Natural killer cell treated with Interleukin-12 subunit alpha and Interleukin-12 subunit beta and Interleukin-15 and Interleukin-18, amount 100 ng/mL, for 72 hours (primary cell): ENCODE data around the gene MAGED2. TPM values are rescaled to one million over a fixed set of nuclear protein-coding genes. Genes with fewer than 3 reads are reported as not detected.

ENCODE experiments used
- ATAC-seq, 2 donors: fragments of 150-1000 bp; cut with Tn5 transposase in 1 of 2; sonication (Bioruptor Pico), chemical (Tn5 transposase) in 1 of 2; 2 replicates each; pipeline ENCODE4 v1.10.0; 2021
- DNase-seq: peaks from one replicate; pipeline ENCODE4 v3.0.0; 2022; ENCODE audit warnings: low spot score
- H3K27ac Mint-ChIP-seq, 2 donors: 1 replicate in 1 of 2; 2 replicates in 1 of 2; pipeline ENCODE4 v1.8.0; 2022; ENCODE audit warnings: mixed read lengths in 2 of 2, mild to moderate bottlenecking in 1 of 2, moderate library complexity in 1 of 2
- H3K27me3 Mint-ChIP-seq, 2 donors: 1 replicate in 1 of 2; 2 replicates in 1 of 2; pipeline ENCODE4 v1.8.0; 2022; ENCODE audit warnings: mixed read lengths in 2 of 2
- H3K36me3 Mint-ChIP-seq: one replicate; pipeline ENCODE4 v1.8.0; 2022; ENCODE audit warnings: mixed read lengths
- H3K4me1 Mint-ChIP-seq, 2 donors: 1 replicate in 1 of 2; 2 replicates in 1 of 2; pipeline ENCODE4 v1.8.0; 2022; ENCODE audit warnings: low read depth in 2 of 2, mixed read lengths in 2 of 2, mild to moderate bottlenecking in 1 of 2
- H3K4me3 Mint-ChIP-seq: one replicate; pipeline ENCODE4 v1.8.0; 2022; ENCODE audit warnings: mixed read lengths
- H3K9me3 Mint-ChIP-seq: 2 replicates; pipeline ENCODE4 v1.8.0; 2022; ENCODE audit warnings: mixed read lengths
- total RNA-seq, 2 donors: library from RNA; stranded (reverse); gene quantifications; one replicate each; pipeline ENCODE4 v1.2.3, GENCODE V29; 2022

MAGED2 gene
- total RNA-seq, 2 donors from 2014 or later = 25.0 to 40.5 TPM

DNA sequence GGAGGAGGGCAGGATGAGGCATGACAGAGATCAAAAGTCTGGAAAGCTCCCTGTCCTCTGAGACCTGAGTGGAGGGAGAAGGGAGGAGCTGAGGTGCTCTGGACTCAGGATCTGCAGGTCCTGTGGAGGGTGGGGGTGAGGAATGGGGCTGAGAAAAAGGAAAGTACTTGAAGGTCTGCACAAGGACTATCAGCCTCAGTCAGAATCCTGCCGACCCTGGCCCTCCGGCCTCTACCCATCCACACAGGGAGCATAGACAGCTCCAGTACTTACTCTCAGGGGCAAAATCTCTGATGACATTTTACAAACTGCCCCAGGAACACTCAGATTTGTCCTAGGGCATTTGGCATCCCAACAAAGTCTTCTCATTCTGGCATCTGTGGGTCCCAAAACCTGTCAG, 8.5 kb upstream of the MAGED2 start:
- ATAC-seq (no peak), DNase-seq (no peak)
- Mint-ChIP-seq H3K27ac (no peak overlapping the region), H3K4me3 (no peak overlapping the region), H3K4me1 (no peaks in the 10 kb centered on the region), H3K9me3 (no peaks in the 10 kb centered on the region), H3K36me3 (no peaks in the 10 kb centered on the region), H3K27me3 (peaks cover 0 to 20% of the 10 kb centered on the region in 2 donors)

GRCh38 chrX:54808109-54808604, 612 bp downstream of the MAGED2 start:
- Mint-ChIP-seq H3K27me3 (peaks cover 0 to 7% of the 10 kb centered on the region in 2 donors), H3K36me3 (no peaks in the 10 kb centered on the region), H3K4me1 (peaks cover 17 to 19% of the 10 kb centered on the region in 2 donors), H3K27ac (peak overlapping the region; percentile 85 to 91), H3K9me3 (no peaks in the 10 kb centered on the region), H3K4me3 (peak overlapping the region; percentile 93)
- ATAC-seq (peak; percentile 61 to 62), DNase-seq (no peak)

GRCh38 chrX:54808605-54809483, 1.3 kb downstream of the MAGED2 start:
- Mint-ChIP-seq H3K27me3 (peaks cover 0 to 7% of the 10 kb centered on the region in 2 donors), H3K4me3 (peak overlapping the region; percentile 93), H3K9me3 (no peaks in the 10 kb centered on the region), H3K4me1 (peaks cover 17 to 19% of the 10 kb centered on the region in 2 donors), H3K36me3 (no peaks in the 10 kb centered on the region), H3K27ac (peak overlapping the region; percentile 85 to 91)
- DNase-seq (peak; percentile 94), ATAC-seq (peak; percentile 93 to 94)

GRCh38 chrX:54810532-54810931, 3.0 kb downstream of the MAGED2 start:
- Mint-ChIP-seq H3K9me3 (no peaks in the 10 kb centered on the region), H3K36me3 (no peaks in the 10 kb centered on the region), H3K4me1 (peaks cover 17 to 19% of the 10 kb centered on the region in 2 donors), H3K27ac (no peak overlapping the region), H3K4me3 (no peak overlapping the region), H3K27me3 (peaks cover 0 to 4% of the 10 kb centered on the region in 2 donors)
- no peak for ATAC-seq
- DNase-seq = no peak

DNA sequence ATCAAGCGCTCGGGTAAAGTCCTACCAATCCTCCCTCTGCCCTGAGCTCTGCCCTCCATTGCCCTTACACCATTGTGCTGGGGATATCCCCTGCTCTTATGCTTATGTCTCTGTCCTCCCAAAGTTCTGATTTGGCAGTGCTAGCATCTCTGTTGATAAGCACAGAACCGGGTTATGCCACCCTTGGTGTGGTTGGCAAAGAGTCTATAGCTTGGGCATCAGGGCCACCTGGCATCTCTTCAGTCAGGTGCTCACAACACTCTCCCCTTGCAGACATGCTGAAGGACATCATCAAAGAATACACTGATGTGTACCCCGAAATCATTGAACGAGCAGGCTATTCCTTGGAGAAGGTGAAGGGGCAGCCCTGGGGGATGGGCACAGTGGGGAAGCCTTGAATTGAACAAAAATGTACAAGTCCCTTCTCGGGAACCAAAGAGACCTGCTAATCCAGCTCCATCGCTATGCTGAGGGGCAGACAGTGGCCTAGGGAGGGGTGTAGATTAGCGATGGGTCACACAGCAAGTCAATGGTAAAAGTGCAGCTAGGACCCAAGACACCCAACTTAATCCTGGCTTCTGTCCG, 3.8 kb downstream of the MAGED2 start:
- H3K9me3 Mint-ChIP-seq = no peaks in the 10 kb centered on the region
- peaks cover 5% of the 10 kb centered on the region for H3K36me3 Mint-ChIP-seq
- no peak overlapping the region for H3K27ac Mint-ChIP-seq
- no peaks in the 10 kb centered on the region for H3K27me3 Mint-ChIP-seq
- H3K4me3 Mint-ChIP-seq = peak overlapping the region; percentile 32
- H3K4me1 Mint-ChIP-seq = peaks cover 17 to 19% of the 10 kb centered on the region in 2 donors
- DNase-seq (no peak), ATAC-seq (no peak)

DNA sequence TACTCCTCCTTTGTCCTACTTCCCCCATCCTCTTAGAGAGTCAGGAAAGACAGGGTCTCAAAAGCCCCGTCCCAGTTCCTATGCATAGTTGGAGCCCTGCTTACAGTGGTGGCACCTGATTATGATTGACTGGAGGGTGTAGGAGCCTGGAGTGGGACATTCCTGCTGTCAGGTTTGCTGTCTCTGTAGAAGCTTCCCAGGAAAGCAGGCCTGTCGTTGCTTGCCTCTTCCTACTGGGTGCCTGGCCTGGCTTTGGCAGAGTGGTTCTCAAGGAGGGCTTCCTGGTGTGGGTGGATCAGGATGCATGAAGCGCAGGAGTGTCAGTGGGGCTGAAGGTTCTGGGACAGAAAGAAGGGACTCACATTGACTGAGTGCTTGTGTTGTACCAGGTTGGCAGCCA, 4.8 kb downstream of the MAGED2 start:
- H3K27ac Mint-ChIP-seq = no peak overlapping the region
- H3K27me3 Mint-ChIP-seq = no peaks in the 10 kb centered on the region
- H3K36me3 Mint-ChIP-seq = peaks cover 5% of the 10 kb centered on the region
- no peak for DNase-seq
- no peaks in the 10 kb centered on the region for H3K9me3 Mint-ChIP-seq
- no peak overlapping the region for H3K4me3 Mint-ChIP-seq
- no peak for ATAC-seq
- peaks cover 15 to 17% of the 10 kb centered on the region in 2 donors for H3K4me1 Mint-ChIP-seq

DNA sequence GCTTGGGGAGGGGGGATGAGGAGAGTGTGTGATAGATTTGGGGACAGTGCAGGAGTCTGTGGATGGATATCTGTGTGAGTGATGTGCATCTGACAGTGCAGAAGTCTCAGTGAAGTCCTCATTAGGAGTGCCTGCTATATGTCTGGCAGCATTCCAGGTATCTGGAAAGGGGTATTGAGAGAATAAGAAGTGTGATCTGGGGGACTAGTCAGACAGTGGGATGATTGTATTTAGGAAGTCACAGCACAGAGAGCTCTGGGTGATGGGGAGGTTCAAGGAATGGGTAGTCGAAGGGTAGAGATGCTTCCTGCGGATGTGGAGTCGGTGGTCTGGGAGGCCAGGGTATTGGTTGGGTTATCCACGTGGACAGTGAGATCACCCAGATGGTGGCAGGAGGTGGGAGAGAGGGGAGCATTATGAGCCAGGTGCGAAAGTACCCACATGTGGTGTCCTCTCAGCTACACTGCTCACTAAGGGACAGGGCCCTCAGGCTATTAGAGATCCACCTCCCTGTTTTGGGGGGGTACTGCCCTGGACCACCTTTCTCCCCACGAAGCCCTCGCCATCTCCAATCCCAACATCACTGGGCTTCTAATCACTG, 9.8 kb downstream of the MAGED2 start:
- DNase-seq (no peak), ATAC-seq (no peak)
- Mint-ChIP-seq H3K36me3 (peaks cover 5% of the 10 kb centered on the region), H3K4me1 (peaks cover 0 to 4% of the 10 kb centered on the region in 2 donors), H3K4me3 (no peak overlapping the region), H3K9me3 (no peaks in the 10 kb centered on the region), H3K27me3 (peaks cover 0 to 1% of the 10 kb centered on the region in 2 donors), H3K27ac (no peak overlapping the region)

DNA sequence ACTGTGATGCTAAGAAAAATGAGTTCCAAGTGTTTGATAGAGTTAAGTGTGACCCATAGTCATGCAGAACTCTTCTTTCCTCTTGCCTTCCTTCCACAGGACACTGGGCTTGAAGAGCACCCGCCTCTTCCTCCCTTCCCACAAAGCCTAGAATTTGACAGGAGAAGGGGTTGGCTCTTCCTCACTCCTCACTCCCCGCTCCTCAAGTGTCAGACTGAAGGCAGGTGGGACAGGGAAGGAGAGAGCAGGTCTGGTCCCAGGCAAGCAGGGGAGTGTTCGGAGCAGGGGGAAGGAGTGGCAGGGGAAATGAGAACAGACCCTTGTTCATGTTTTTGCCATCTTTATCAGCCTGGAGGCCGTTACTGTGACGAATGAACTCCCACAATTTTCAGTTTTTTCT, 10.7 kb downstream of the MAGED2 start:
- peaks cover 0 to 6% of the 10 kb centered on the region in 2 donors for H3K27me3 Mint-ChIP-seq
- H3K9me3 Mint-ChIP-seq = no peaks in the 10 kb centered on the region
- H3K36me3 Mint-ChIP-seq = peaks cover 5% of the 10 kb centered on the region
- no peak overlapping the region for H3K27ac Mint-ChIP-seq
- no peak overlapping the region for H3K4me3 Mint-ChIP-seq
- ATAC-seq = no peak
- DNase-seq = no peak
- peaks cover 0 to 4% of the 10 kb centered on the region in 2 donors for H3K4me1 Mint-ChIP-seq

- Mint-ChIP-seq H3K9me3 (no peaks in the 10 kb centered on the region), H3K36me3 (peaks cover 5% of the 10 kb centered on the region), H3K4me1 (peaks cover 0 to 4% of the 10 kb centered on the region in 2 donors), H3K27ac (no peak overlapping the region), H3K4me3 (no peak overlapping the region), H3K27me3 (peaks cover 0 to 6% of the 10 kb centered on the region in 2 donors)
- DNase-seq = no peak
- ATAC-seq = no peak
Measured at GRCh38 chrX:54819201-54819600, 11.7 kb downstream of the MAGED2 start.

GRCh38 chrX:54820737-54821136, 13.2 kb downstream of the MAGED2 start:
- no peak for DNase-seq
- H3K36me3 Mint-ChIP-seq = peaks cover 4% of the 10 kb centered on the region
- no peaks in the 10 kb centered on the region for H3K9me3 Mint-ChIP-seq
- ATAC-seq = no peak
- H3K4me3 Mint-ChIP-seq = no peak overlapping the region
- H3K27ac Mint-ChIP-seq = no peak overlapping the region
- H3K27me3 Mint-ChIP-seq = peaks cover 0 to 9% of the 10 kb centered on the region in 2 donors
- H3K4me1 Mint-ChIP-seq = peaks cover 0 to 4% of the 10 kb centered on the region in 2 donors

- H3K4me3 Mint-ChIP-seq = no peak overlapping the region
- H3K27ac Mint-ChIP-seq = no peak overlapping the region
- H3K27me3 Mint-ChIP-seq = peaks cover 0 to 11% of the 10 kb centered on the region in 2 donors
- DNase-seq (no peak), ATAC-seq (no peak)
- peaks cover 0 to 4% of the 10 kb centered on the region in 2 donors for H3K4me1 Mint-ChIP-seq
- no peaks in the 10 kb centered on the region for H3K36me3 Mint-ChIP-seq
- H3K9me3 Mint-ChIP-seq = no peaks in the 10 kb centered on the region
Measured at GRCh38 chrX:54821310-54821709, 13.8 kb downstream of the MAGED2 start.

DNA sequence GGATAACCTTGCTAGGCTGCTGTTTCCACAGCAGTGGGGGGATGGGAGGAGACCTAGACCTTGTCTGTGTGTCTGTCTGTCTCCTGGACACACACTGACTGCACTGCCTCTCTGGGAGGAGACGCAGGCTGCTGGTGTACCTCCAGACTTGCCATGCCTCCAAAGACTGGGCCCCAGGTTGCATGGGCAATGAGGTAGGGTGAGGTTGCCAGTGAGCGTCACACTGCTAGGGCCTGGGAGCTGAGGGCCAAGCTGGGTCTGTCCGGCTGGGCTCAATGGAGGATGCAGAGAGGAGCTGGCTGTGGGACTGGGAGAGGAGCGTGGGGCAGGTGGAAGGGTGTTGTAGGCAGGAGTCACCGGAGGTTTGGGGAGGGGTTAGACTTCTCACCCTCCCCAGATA, 16.6 kb downstream of the MAGED2 start:
- no peak for DNase-seq
- Mint-ChIP-seq H3K27ac (no peak overlapping the region), H3K4me3 (no peak overlapping the region)

DNA sequence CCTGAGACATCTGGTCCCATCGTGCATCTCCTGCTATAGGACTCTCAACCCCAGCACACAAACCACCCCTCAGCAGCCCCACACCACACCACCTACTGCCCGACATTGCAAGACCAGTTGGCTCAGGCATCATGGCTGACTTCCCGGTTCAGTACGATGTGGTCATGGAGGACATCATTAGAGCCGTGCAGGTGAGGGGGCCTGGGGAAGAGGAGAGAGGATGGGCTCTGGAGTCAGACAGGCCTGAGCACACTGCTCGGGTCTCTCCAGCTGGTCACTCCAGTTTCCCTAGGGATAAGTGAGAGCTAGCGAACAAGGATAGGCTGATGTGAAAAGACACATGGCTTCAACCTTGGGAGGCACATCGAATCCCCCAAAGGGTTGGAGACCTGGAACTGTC, 17.2 kb downstream of the MAGED2 start:
- ATAC-seq = no peak
- DNase-seq = no peak
- Mint-ChIP-seq H3K4me3 (no peak overlapping the region), H3K4me1 (no peaks in the 10 kb centered on the region), H3K27me3 (peaks cover 0 to 23% of the 10 kb centered on the region in 2 donors), H3K36me3 (no peaks in the 10 kb centered on the region), H3K27ac (no peak overlapping the region), H3K9me3 (no peaks in the 10 kb centered on the region)

More for the DNA sequence above, 16.6 kb downstream of the MAGED2 start:
- Mint-ChIP-seq H3K4me1 (peaks cover 0 to 2% of the 10 kb centered on the region in 2 donors), H3K27me3 (peaks cover 0 to 22% of the 10 kb centered on the region in 2 donors), H3K36me3 (no peaks in the 10 kb centered on the region), H3K9me3 (no peaks in the 10 kb centered on the region)
- no peak for ATAC-seq
